Right forelimb (tissue), 1 donor: Measurements from ENCODE around the gene UBE2S.
"Not testable (repeated sequence)": the region's sequence is repeated elsewhere in the genome, so short reads cannot be mapped to it uniquely, and the experiment has no call there.

ENCODE experiments used
- DNase-seq: peaks from one replicate; pipeline ENCODE4 v3.0.0-alpha.2; 2018

The UBE2S gene

GRCh38 chr19:55439052-55439451, 31.5 kb upstream of the UBE2S start:
- no peak for DNase-seq

- DNase-seq = peak; percentile 81
These were observed 29.8 kb upstream of the UBE2S start for GRCh38 chr19:55437410-55437809.

- no peak for DNase-seq
These were observed 29.3 kb upstream of the UBE2S start for GRCh38 chr19:55436847-55437246.

GRCh38 chr19:55435020-55435419, 27.4 kb upstream of the UBE2S start:
- DNase-seq = no peak

- no peak for DNase-seq
These were observed 26.9 kb upstream of the UBE2S start for GRCh38 chr19:55434356-55434919.

GRCh38 chr19:55433292-55433691, 25.7 kb upstream of the UBE2S start:
- DNase-seq = no peak

- DNase-seq = no peak
These were observed 24.8 kb upstream of the UBE2S start for GRCh38 chr19:55432241-55432959.

- DNase-seq = no peak
These were observed 23.6 kb upstream of the UBE2S start for GRCh38 chr19:55431183-55431582.

GRCh38 chr19:55426042-55426441, 18.5 kb upstream of the UBE2S start:
- DNase-seq = no peak

GRCh38 chr19:55424518-55424917, 16.9 kb upstream of the UBE2S start:
- no peak for DNase-seq

- DNase-seq = no peak
These were observed 15.8 kb upstream of the UBE2S start for GRCh38 chr19:55423225-55424005.

GRCh38 chr19:55421281-55421680, 13.7 kb upstream of the UBE2S start:
- DNase-seq = not testable (repeated sequence)

- no peak for DNase-seq
These were observed 12.1 kb upstream of the UBE2S start for GRCh38 chr19:55419624-55420236.

- no peak for DNase-seq
These were observed 11.5 kb upstream of the UBE2S start for GRCh38 chr19:55419103-55419502.

GRCh38 chr19:55418185-55418584, 10.6 kb upstream of the UBE2S start:
- peak; percentile 69 for DNase-seq

- no peak for DNase-seq
These were observed 2.6 kb upstream of the UBE2S start for GRCh38 chr19:55410168-55410567.

- DNase-seq = not testable (repeated sequence)
These were observed 1.6 kb upstream of the UBE2S start for GRCh38 chr19:55409179-55409578.

- DNase-seq = no peak
These were observed 915 bp upstream of the UBE2S start for GRCh38 chr19:55408533-55408872.

GRCh38 chr19:55407800-55408532, 378 bp upstream of the UBE2S start:
- peak; percentile 99 for DNase-seq

- DNase-seq = peak; percentile 66
These were observed 600 bp downstream of the UBE2S start for GRCh38 chr19:55406826-55407549.

GRCh38 chr19:55406091-55406825, 1.3 kb downstream of the UBE2S start:
- DNase-seq = no peak

- DNase-seq = no peak
These were observed 1.9 kb downstream of the UBE2S start for GRCh38 chr19:55405638-55406037.
